ENCODE data around the gene LOXL1. TPM values are rescaled to one million over a fixed set of nuclear protein-coding genes. Genes with fewer than 3 reads are reported as not detected.

LOXL1 gene
- total and polyA plus RNA-seq, 2 donors = 6.6 to 6.7 TPM

GRCh38 chr15:73952913-73953750, 26.9 kb downstream of the LOXL1 start:
- no peaks in the 10 kb centered on the region for H3K36me3 ChIP-seq (ENCODE audit: control insufficient read depth in 2 of 2, insufficient read depth in 2 of 2, low read length in 1 of 2)
- H3K4me3 ChIP-seq (ENCODE audit: low read length in 2 of 2) = no peak overlapping the region
- H3K27me3 ChIP-seq (ENCODE audit: control insufficient read depth in 2 of 2, insufficient read depth in 1 of 2, low read length in 1 of 2) = no peaks in the 10 kb centered on the region
- H3K4me1 ChIP-seq (ENCODE audit: control insufficient read depth in 2 of 2, insufficient read depth in 2 of 2, low read length in 2 of 2) = peaks cover 23 to 46% of the 10 kb centered on the region in 2 donors
- H3K27ac ChIP-seq (ENCODE audit: low read depth in 1 of 2, low read length in 1 of 2) = no peak overlapping the region
- 97% methylated on average over 10 of the region's 10 CpGs for WGBS
- DNase-seq (ENCODE audit: low read depth in 6 of 9, low spot score in 9 of 9) = no peak
- no peaks in the 10 kb centered on the region for H3K9me3 ChIP-seq (ENCODE audit: control insufficient read depth in 2 of 2, insufficient read depth in 1 of 2, low read length in 1 of 2)

- 97% methylated on average over 27 of the region's 27 CpGs for WGBS
- Histone ChIP-seq H3K27ac (ENCODE audit: low read depth in 1 of 2, low read length in 1 of 2) (no peak overlapping the region), H3K4me3 (ENCODE audit: low read length in 2 of 2) (no peak overlapping the region), H3K27me3 (ENCODE audit: control insufficient read depth in 2 of 2, insufficient read depth in 1 of 2, low read length in 1 of 2) (no peaks in the 10 kb centered on the region), H3K4me1 (ENCODE audit: control insufficient read depth in 2 of 2, insufficient read depth in 2 of 2, low read length in 2 of 2) (peaks cover 29 to 58% of the 10 kb centered on the region in 2 donors), H3K9me3 (ENCODE audit: control insufficient read depth in 2 of 2, insufficient read depth in 1 of 2, low read length in 1 of 2) (no peaks in the 10 kb centered on the region), H3K36me3 (ENCODE audit: control insufficient read depth in 2 of 2, insufficient read depth in 2 of 2, low read length in 1 of 2) (no peaks in the 10 kb centered on the region)
- DNase-seq (ENCODE audit: low read depth in 6 of 9, low spot score in 9 of 9) = no peak
Measured at GRCh38 chr15:73954188-73955145, 28.2 kb downstream of the LOXL1 start.

- 97% methylated on average over 4 of the region's 4 CpGs for WGBS
- Histone ChIP-seq H3K4me1 (ENCODE audit: control insufficient read depth in 2 of 2, insufficient read depth in 2 of 2, low read length in 2 of 2) (peaks cover 37 to 66% of the 10 kb centered on the region in 2 donors), H3K27me3 (ENCODE audit: control insufficient read depth in 2 of 2, insufficient read depth in 1 of 2, low read length in 1 of 2) (no peaks in the 10 kb centered on the region), H3K9me3 (ENCODE audit: control insufficient read depth in 2 of 2, insufficient read depth in 1 of 2, low read length in 1 of 2) (no peaks in the 10 kb centered on the region), H3K4me3 (ENCODE audit: low read length in 2 of 2) (no peak overlapping the region), H3K36me3 (ENCODE audit: control insufficient read depth in 2 of 2, insufficient read depth in 2 of 2, low read length in 1 of 2) (no peaks in the 10 kb centered on the region), H3K27ac (ENCODE audit: low read depth in 1 of 2, low read length in 1 of 2) (no peak overlapping the region)
- DNase-seq (ENCODE audit: low read depth in 6 of 9, low spot score in 9 of 9) = no peak
Measured at GRCh38 chr15:73955326-73955725, 29.1 kb downstream of the LOXL1 start.

GRCh38 chr15:73955861-73956742, 29.8 kb downstream of the LOXL1 start:
- 90% methylated on average over 12 of the region's 12 CpGs for WGBS

GRCh38 chr15:73956743-73957135, 30.5 kb downstream of the LOXL1 start:
- no peak for DNase-seq (ENCODE audit: low read depth in 6 of 9, low spot score in 9 of 9)
- 29% methylated on average over 9 of the region's 9 CpGs for WGBS
- Histone ChIP-seq H3K36me3 (ENCODE audit: control insufficient read depth in 2 of 2, insufficient read depth in 2 of 2, low read length in 1 of 2) (no peaks in the 10 kb centered on the region), H3K9me3 (ENCODE audit: control insufficient read depth in 2 of 2, insufficient read depth in 1 of 2, low read length in 1 of 2) (no peaks in the 10 kb centered on the region), H3K27me3 (ENCODE audit: control insufficient read depth in 2 of 2, insufficient read depth in 1 of 2, low read length in 1 of 2) (no peaks in the 10 kb centered on the region), H3K27ac (ENCODE audit: low read depth in 1 of 2, low read length in 1 of 2) (no peak overlapping the region), H3K4me1 (ENCODE audit: control insufficient read depth in 2 of 2, insufficient read depth in 2 of 2, low read length in 2 of 2) (peaks cover 33 to 65% of the 10 kb centered on the region in 2 donors), H3K4me3 (ENCODE audit: low read length in 2 of 2) (no peak overlapping the region)

More at GRCh38 chr15:73955861-73956742, 29.8 kb downstream of the LOXL1 start:
- H3K27me3 ChIP-seq (ENCODE audit: control insufficient read depth in 2 of 2, insufficient read depth in 1 of 2, low read length in 1 of 2) = no peaks in the 10 kb centered on the region
- no peaks in the 10 kb centered on the region for H3K36me3 ChIP-seq (ENCODE audit: control insufficient read depth in 2 of 2, insufficient read depth in 2 of 2, low read length in 1 of 2)
- H3K9me3 ChIP-seq (ENCODE audit: control insufficient read depth in 2 of 2, insufficient read depth in 1 of 2, low read length in 1 of 2) = no peaks in the 10 kb centered on the region
- DNase-seq (ENCODE audit: low read depth in 6 of 9, low spot score in 9 of 9) = no peak
- no peak overlapping the region for H3K27ac ChIP-seq (ENCODE audit: low read depth in 1 of 2, low read length in 1 of 2)
- peaks cover 37 to 69% of the 10 kb centered on the region in 2 donors for H3K4me1 ChIP-seq (ENCODE audit: control insufficient read depth in 2 of 2, insufficient read depth in 2 of 2, low read length in 2 of 2)
- H3K4me3 ChIP-seq (ENCODE audit: low read length in 2 of 2) = no peak overlapping the region

- H3K4me3 ChIP-seq (ENCODE audit: low read length in 2 of 2) = no peak overlapping the region
- no peaks in the 10 kb centered on the region for H3K27me3 ChIP-seq (ENCODE audit: control insufficient read depth in 2 of 2, insufficient read depth in 1 of 2, low read length in 1 of 2)
- DNase-seq (ENCODE audit: low read depth in 6 of 9, low spot score in 9 of 9) = no peak
- no peaks in the 10 kb centered on the region for H3K36me3 ChIP-seq (ENCODE audit: control insufficient read depth in 2 of 2, insufficient read depth in 2 of 2, low read length in 1 of 2)
- peaks cover 30 to 59% of the 10 kb centered on the region in 2 donors for H3K4me1 ChIP-seq (ENCODE audit: control insufficient read depth in 2 of 2, insufficient read depth in 2 of 2, low read length in 2 of 2)
- H3K9me3 ChIP-seq (ENCODE audit: control insufficient read depth in 2 of 2, insufficient read depth in 1 of 2, low read length in 1 of 2) = no peaks in the 10 kb centered on the region
- no peak overlapping the region for H3K27ac ChIP-seq (ENCODE audit: low read depth in 1 of 2, low read length in 1 of 2)
- 79% methylated on average over 8 of the region's 8 CpGs for WGBS
Measured at GRCh38 chr15:73957276-73957675, 31.0 kb downstream of the LOXL1 start.

GRCh38 chr15:73957785-73958184, 31.5 kb downstream of the LOXL1 start:
- H3K9me3 ChIP-seq (ENCODE audit: control insufficient read depth in 2 of 2, insufficient read depth in 1 of 2, low read length in 1 of 2) = no peaks in the 10 kb centered on the region
- H3K4me1 ChIP-seq (ENCODE audit: control insufficient read depth in 2 of 2, insufficient read depth in 2 of 2, low read length in 2 of 2) = peaks cover 30 to 55% of the 10 kb centered on the region in 2 donors
- H3K27me3 ChIP-seq (ENCODE audit: control insufficient read depth in 2 of 2, insufficient read depth in 1 of 2, low read length in 1 of 2) = no peaks in the 10 kb centered on the region
- 94% methylated on average over 2 of the region's 2 CpGs for WGBS
- no peaks in the 10 kb centered on the region for H3K36me3 ChIP-seq (ENCODE audit: control insufficient read depth in 2 of 2, insufficient read depth in 2 of 2, low read length in 1 of 2)
- H3K4me3 ChIP-seq (ENCODE audit: low read length in 2 of 2) = no peak overlapping the region
- DNase-seq (ENCODE audit: low read depth in 6 of 9, low spot score in 9 of 9) = no peak
- peak overlapping the region in 1 of 2 donors; percentile 11 for H3K27ac ChIP-seq (ENCODE audit: low read depth in 1 of 2, low read length in 1 of 2)

GRCh38 chr15:73959012-73959581, 32.8 kb downstream of the LOXL1 start:
- H3K27me3 ChIP-seq (ENCODE audit: control insufficient read depth in 2 of 2, insufficient read depth in 1 of 2, low read length in 1 of 2) = no peaks in the 10 kb centered on the region
- H3K4me3 ChIP-seq (ENCODE audit: low read length in 2 of 2) = no peak overlapping the region
- H3K9me3 ChIP-seq (ENCODE audit: control insufficient read depth in 2 of 2, insufficient read depth in 1 of 2, low read length in 1 of 2) = no peaks in the 10 kb centered on the region
- H3K27ac ChIP-seq (ENCODE audit: low read depth in 1 of 2, low read length in 1 of 2) = peak overlapping the region; percentile 86 to 94
- peak in 5 of 9 donors; percentile 65 to 90 (median 73) for DNase-seq (ENCODE audit: low read depth in 6 of 9, low spot score in 9 of 9)
- no peaks in the 10 kb centered on the region for H3K36me3 ChIP-seq (ENCODE audit: control insufficient read depth in 2 of 2, insufficient read depth in 2 of 2, low read length in 1 of 2)
- WGBS = 4% methylated on average over 8 of the region's 8 CpGs
- peaks cover 32 to 52% of the 10 kb centered on the region in 2 donors for H3K4me1 ChIP-seq (ENCODE audit: control insufficient read depth in 2 of 2, insufficient read depth in 2 of 2, low read length in 2 of 2)

Measured in thymus (tissue), 11 donors.